IPS DF 6.9 (cell line): ENCODE data around the gene YTHDF1.

Source experiments
- DNase-seq: peaks from one replicate; pipeline ENCODE4 v3.0.0-alpha.2; 2013; ENCODE audit warnings: low read depth, low spot score
- H3K27ac ChIP-seq: one replicate; pipeline ENCODE4 v1.5.1; 2013; ENCODE audit warnings: low read length, control low read depth
- H3K27me3 ChIP-seq: 2 replicates; pipeline ENCODE4 v1.6.1; 2013; ENCODE audit warnings: mild to moderate bottlenecking, low read length; ENCODE audit not compliant: control insufficient read depth, insufficient read depth
- H3K36me3 ChIP-seq: 2 replicates; pipeline ENCODE4 v1.6.1; 2013; ENCODE audit warnings: low read length; ENCODE audit not compliant: control insufficient read depth, insufficient read depth
- H3K4me1 ChIP-seq: 2 replicates; pipeline ENCODE4 v1.6.1; 2013; ENCODE audit warnings: low read length; ENCODE audit not compliant: control insufficient read depth, insufficient read depth
- H3K4me3 ChIP-seq: 2 replicates; pipeline ENCODE4 v1.5.1; 2013; ENCODE audit warnings: mild to moderate bottlenecking, low read length
- H3K9me3 ChIP-seq: 2 replicates; pipeline ENCODE4 v1.6.1; 2013; ENCODE audit warnings: low read length, inconsistent platforms; ENCODE audit not compliant: control insufficient read depth, insufficient read depth
- WGBS: extraction: QIAGEN DNeasy Blood & Tissue Kit; methylation state at CpG from one replicate; pipeline ENCODE4 v1.1.7; 2013; ENCODE audit warnings: mixed read lengths, missing lambda C conversion rate; ENCODE audit not compliant: insufficient read length, insufficient coverage; 5-methylcytosine and 5-hydroxymethylcytosine counted together

Gene YTHDF1

DNA sequence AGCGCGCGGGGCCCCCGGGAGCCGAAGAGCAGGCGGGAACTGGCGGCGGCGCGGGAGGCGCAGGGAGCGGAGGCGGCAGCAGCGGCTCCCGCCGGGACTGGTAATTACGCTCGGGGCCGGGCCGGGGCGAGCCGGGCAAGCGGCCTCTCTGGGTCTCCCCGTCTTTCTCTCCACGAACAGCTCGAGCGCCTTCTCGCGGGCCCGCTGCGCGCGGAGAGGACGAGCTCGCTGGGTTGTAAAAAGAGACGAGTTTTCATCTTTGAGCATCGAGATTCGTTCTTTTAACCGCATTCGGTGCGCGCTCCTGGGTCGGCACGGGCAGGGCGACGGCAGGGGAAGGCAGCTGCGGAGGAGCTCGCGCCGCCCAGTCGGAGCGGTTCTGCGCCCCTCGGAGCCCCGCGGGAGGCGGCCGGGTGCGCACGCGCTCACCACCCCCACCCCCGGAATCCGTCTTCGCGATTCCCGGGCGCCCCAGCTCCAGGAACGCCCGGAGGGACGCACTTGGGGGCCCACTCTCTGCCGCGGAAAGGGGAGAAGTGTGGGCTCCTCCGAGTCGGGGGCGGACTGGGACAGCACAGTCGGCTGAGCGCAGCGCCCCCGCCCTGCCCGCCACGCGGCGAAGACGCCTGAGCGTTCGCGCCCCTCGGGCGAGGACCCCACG is 38.0 kb downstream of the YTHDF1 start:
- Histone ChIP-seq H3K36me3 (peaks cover 4% of the 10 kb centered on the region; the same call in 1 of the 2 replicates), H3K9me3 (no peaks in the 10 kb centered on the region), H3K4me1 (peaks cover 24% of the 10 kb centered on the region), H3K27me3 (peaks cover 38% of the 10 kb centered on the region), H3K4me3 (peak overlapping the region; percentile 34; the same call in 1 of the 2 replicates), H3K27ac (no peak overlapping the region)
- no peak for DNase-seq
- WGBS: no CpG with 5 or more reads among the region's 90 CpGs

DNA sequence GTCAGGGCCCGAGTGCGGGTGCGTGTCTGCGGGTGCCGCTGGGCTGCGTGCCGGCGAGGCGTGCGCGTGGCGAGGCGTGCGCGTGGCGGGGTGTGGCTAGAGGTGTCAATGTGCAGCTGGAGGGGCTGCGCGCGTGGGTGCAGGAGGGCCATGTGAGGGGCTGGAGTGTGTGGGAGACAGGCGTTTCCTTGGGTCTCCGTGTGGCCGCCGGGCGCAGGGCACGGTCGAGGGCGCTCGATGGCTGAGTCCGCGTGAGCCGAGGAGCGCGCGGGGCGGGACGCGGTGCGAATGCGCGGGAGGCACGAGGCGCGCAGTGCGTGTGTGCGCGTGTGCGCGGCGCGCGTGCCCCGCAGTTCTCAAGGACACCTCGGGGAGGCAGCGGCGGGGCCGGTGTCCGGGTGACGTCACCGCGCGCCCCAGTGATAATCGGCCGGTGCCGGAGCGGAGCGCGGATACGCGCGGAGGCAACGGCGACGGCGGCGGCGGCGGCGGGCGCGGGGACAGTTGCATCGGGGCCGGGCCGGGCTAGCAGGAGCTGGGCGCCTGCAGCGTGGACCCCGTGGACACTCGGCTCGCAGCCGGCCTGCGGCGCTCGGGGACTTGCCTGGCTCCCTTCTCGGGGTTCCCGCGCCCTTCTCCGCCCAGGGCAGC is 38.7 kb downstream of the YTHDF1 start:
- Histone ChIP-seq H3K27ac (no peak overlapping the region), H3K4me1 (peaks cover 24% of the 10 kb centered on the region), H3K27me3 (peaks cover 38% of the 10 kb centered on the region), H3K4me3 (peak overlapping the region; percentile 34; the same call in 1 of the 2 replicates), H3K9me3 (no peaks in the 10 kb centered on the region), H3K36me3 (peaks cover 4% of the 10 kb centered on the region; the same call in 1 of the 2 replicates)
- no CpG with 5 or more reads among the region's 96 CpGs for WGBS
- DNase-seq: no peak

DNA sequence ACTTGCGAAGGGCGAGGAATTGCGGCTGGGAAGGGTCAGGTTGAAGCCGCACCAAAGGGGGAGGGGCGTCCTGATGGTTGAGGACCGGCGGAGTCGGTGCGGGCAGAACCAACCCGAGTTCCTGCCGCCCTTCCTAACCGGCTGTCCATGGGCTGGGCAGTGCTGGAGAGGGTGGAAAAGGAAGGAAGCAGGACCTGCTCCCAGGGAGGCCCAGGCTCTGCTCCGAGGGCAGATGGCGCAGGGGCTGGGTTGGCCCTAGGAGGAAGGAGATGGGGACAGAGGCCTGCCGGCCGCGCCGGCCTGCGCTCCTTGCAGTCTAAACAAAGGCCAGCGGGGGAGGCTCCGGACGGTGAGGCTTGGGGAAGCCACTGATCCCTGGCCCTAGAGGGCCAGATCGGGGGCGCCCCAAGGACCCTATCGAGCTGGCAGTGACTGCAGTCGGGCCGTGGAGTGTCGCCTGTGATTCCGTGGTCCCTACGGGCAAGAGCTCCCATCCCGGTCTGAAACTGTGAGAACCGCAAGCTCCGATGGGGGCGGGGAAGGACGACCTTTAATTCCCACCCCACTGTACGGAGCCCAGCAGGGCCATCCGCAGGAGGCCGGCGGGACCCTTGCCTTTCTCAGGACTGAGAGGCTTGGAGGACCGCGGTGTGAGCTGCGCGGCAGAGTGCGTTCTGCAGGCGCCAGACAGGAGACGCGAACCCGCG is 39.4 kb downstream of the YTHDF1 start:
- H3K27me3 ChIP-seq: peaks cover 38% of the 10 kb centered on the region
- H3K36me3 ChIP-seq: peaks cover 4% of the 10 kb centered on the region; the same call in 1 of the 2 replicates
- WGBS: no CpG with 5 or more reads among the region's 49 CpGs
- peaks cover 24% of the 10 kb centered on the region for H3K4me1 ChIP-seq
- H3K27ac ChIP-seq: no peak overlapping the region
- no peaks in the 10 kb centered on the region for H3K9me3 ChIP-seq
- peak overlapping the region; percentile 29; the same call in 1 of the 2 replicates for H3K4me3 ChIP-seq
- DNase-seq: no peak

DNA sequence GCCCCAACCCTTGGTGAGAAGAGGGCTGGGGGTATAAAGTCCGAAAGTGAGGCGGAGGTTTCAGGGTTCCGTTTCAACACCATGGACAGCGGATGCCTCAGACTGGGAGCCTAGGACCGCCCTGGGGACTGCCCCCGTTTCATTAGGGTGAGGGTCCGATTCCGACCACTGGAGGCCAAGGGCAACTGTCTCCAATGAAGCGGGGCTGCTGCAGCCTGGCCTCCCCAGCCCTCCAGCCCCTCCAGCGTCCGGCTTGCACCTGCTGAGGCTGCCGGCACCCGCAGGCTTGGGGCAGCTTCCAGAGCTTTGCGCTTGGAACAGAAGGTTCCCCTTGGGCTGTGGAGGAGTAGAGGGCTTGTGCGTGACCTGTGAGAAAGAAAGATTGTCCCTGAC is 39.9 kb downstream of the YTHDF1 start:
- no peak overlapping the region for H3K27ac ChIP-seq
- H3K4me1 ChIP-seq: peaks cover 24% of the 10 kb centered on the region
- H3K36me3 ChIP-seq: peaks cover 4% of the 10 kb centered on the region; the same call in 1 of the 2 replicates
- no peak overlapping the region for H3K4me3 ChIP-seq
- WGBS: no CpG with 5 or more reads among the region's 15 CpGs
- no peaks in the 10 kb centered on the region for H3K9me3 ChIP-seq
- DNase-seq: no peak
- H3K27me3 ChIP-seq: peaks cover 38% of the 10 kb centered on the region

DNA sequence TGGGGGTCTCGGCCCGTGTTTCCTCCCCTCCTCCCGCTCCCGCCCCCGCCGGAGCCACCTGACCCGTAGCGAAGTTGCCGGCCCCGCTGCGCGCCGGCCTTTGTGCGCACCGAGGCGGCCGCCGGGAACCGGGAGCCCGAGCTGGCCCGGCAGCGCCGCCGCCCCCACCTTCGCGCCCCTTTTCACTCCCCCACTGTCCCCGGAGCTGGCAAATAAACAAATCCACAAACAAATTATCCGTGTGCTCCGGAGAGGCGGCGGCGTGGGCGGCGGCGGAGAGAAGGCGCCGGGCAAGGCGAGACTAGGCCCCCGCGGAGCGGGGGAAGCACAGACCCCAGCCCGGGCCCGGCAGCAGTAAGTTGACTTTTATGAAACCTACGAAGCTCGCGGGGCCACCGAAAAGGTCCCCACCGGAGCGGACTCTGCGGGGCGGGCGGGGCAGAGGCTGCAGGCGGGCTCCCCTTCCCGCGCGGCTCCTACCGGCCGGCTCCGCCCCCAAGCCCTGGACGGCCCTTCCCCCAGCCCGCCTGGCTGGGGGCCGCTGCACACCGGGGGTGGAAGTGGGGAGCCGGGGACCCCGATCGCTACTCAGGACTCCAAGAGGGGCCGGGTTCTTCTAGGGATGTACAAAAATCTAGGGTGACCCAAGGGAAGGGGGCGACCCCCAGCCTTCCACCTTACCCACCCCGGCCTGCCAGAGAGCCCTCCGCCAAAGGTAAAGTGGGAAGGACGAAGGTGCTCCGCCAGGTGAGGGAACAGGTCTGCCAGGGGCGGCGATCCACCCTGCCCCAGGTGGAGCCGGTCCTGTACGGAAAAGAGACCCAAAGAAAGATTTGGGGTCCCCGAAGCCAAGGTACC is 40.7 kb downstream of the YTHDF1 start:
- Histone ChIP-seq H3K4me1 (peaks cover 24% of the 10 kb centered on the region), H3K36me3 (peaks cover 4% of the 10 kb centered on the region; the same call in 1 of the 2 replicates), H3K4me3 (peak overlapping the region; percentile 23; the same call in 1 of the 2 replicates), H3K27ac (no peak overlapping the region), H3K9me3 (no peaks in the 10 kb centered on the region), H3K27me3 (peaks cover 38% of the 10 kb centered on the region)
- no CpG with 5 or more reads among the region's 77 CpGs for whole genome bisulfite sequencing
- DNase-seq: no peak

DNA sequence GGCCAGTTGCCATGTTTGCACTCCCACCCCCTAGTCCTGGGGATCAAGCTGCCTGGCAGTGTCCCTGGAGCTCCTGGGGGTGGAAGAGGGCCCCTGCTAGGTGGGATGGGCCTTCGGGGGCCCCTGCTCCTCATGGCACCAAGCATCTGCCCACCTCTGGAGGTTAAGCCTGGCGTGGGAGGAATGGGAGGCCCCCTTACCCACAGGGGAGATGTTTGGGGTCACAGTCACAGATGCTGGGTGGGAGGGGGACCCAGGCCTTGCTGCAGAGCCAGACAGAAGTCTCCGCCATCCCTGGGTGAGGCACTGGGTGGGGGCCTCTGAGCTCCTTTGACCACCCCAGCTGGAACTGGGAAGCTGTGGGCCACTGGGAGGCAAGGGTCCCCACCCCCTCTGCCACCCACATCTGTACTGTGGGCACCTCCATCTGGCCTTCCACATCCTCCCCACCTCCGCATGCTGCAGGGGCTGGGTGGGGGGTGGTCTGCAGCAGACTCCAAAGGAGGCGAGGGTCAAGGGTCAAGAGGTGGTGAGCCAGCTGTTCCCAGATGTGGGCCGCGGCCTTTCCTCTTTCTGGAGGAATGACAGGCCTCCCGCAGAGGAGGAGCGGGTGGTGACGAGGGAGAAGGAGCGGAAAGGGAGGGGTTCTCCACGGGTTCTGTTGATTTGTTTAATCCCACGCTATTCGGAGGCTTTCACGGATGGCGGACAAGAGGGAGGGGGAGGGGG is 41.5 kb downstream of the YTHDF1 start:
- no peak for DNase-seq
- peaks cover 38% of the 10 kb centered on the region for H3K27me3 ChIP-seq
- no peaks in the 10 kb centered on the region for H3K9me3 ChIP-seq
- peak overlapping the region; percentile 23; the same call in 1 of the 2 replicates for H3K4me3 ChIP-seq
- peaks cover 22% of the 10 kb centered on the region for H3K4me1 ChIP-seq
- no CpG with 5 or more reads among the region's 16 CpGs for WGBS
- peaks cover 4% of the 10 kb centered on the region; the same call in 1 of the 2 replicates for H3K36me3 ChIP-seq
- H3K27ac ChIP-seq: no peak overlapping the region

DNA sequence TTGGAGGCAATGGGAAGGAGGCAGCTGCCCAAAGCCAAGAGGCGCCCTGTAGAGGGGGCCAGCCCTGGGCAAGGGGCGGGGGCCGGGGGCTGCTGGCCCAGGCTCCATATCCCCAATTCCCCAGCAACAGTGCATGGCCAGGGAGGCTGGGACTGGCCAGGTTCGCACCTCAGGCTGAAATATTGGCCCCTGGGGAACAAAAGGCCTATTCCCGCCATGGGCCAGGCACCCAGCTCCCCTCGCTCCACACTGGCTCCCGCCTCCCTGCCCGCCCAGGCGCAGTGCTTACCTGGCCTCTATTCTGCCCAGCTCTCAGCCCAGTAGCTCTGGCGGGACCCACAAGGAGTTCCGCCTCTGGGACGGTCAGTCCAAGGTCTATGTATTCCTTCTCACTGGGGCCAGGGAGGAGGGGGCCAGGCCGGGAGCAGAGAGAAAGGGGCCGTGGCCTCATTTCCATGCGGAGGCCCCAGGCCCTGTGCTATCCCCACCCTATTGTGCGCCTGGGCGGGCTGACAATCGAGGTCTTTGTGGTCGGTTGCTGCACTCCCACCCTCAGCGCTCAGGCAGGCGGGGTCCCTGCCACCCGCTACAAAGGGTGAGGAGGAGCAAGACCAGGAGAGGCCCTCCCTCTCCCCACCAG is 42.3 kb downstream of the YTHDF1 start:
- WGBS: no CpG with 5 or more reads among the region's 22 CpGs
- Histone ChIP-seq H3K4me1 (peaks cover 22% of the 10 kb centered on the region), H3K4me3 (no peak overlapping the region), H3K27me3 (peaks cover 38% of the 10 kb centered on the region), H3K36me3 (peaks cover 4% of the 10 kb centered on the region; the same call in 1 of the 2 replicates), H3K27ac (no peak overlapping the region), H3K9me3 (no peaks in the 10 kb centered on the region)
- no peak for DNase-seq

DNA sequence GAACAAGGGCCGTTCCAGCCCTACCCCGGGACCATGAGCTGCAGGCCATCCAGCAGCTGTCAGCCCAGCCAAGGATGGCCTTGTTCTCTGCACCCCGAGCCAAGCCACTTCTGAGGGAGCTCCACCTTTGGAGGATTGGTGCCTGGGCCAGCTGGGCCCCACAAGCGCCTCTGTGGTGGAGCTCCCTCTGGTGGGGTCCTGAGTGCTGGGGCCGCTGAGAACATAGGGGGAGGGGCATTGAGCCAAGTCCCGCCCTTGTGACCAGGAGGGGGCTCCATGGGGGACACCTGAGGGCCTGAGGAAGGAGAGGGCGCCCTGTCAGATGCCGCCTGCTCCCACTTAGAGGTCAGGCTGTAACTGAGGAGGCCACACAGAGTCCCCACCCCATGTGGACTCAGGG is 43.2 kb downstream of the YTHDF1 start:
- no CpG with 5 or more reads among the region's 8 CpGs for WGBS
- peaks cover 35% of the 10 kb centered on the region for H3K27me3 ChIP-seq
- no peaks in the 10 kb centered on the region for H3K9me3 ChIP-seq
- H3K27ac ChIP-seq: no peak overlapping the region
- H3K4me3 ChIP-seq: no peak overlapping the region
- H3K36me3 ChIP-seq: peaks cover 4% of the 10 kb centered on the region; the same call in 1 of the 2 replicates
- H3K4me1 ChIP-seq: peaks cover 22% of the 10 kb centered on the region
- no peak for DNase-seq

DNA sequence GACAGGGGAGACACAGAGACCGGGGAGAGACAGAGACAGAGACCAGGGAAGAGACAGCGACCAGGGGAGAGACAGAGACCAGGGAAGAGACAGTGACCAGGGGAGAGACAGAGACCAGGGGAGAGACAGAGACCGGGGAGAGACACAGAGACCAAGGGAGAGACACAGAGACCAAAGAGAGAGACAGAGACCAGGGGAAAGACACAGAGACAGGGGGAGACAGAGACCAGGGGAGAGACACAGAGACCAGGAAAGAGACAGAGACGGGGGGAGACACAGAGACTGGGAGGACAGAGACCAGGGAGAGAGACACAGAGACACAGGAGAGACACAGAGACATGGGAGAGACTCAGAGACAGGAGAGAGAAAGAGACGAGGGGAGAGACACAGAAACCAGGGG is 43.9 kb downstream of the YTHDF1 start:
- no peak for DNase-seq
- Histone ChIP-seq H3K4me3 (no peak overlapping the region), H3K27ac (no peak overlapping the region), H3K36me3 (peaks cover 1% of the 10 kb centered on the region; the same call in 1 of the 2 replicates), H3K27me3 (peaks cover 29% of the 10 kb centered on the region), H3K9me3 (no peaks in the 10 kb centered on the region), H3K4me1 (peaks cover 19% of the 10 kb centered on the region)
- WGBS: no CpG with 5 or more reads among the region's 5 CpGs
